Fibroblast of lung (primary cell): Measurements from ENCODE around the gene SRCAP. TPM values are rescaled to one million over a fixed set of nuclear protein-coding genes. Genes with fewer than 3 reads are reported as not detected.

ENCODE experiments used
- DNase-seq, 2 donors: peaks; one replicate each; pipeline versions ENCODE4 v3.0.0 to v3.0.0-alpha.2; 2010; ENCODE audit warnings: low read depth in 2 of 2
- H2AFZ ChIP-seq: 2 replicates; pipeline ENCODE4 v1.5.1; 2012; ENCODE audit warnings: low read length, control low read depth, inconsistent platforms
- H3K27ac ChIP-seq: 2 replicates; pipeline ENCODE4 v1.5.1; 2011; ENCODE audit warnings: low read length, control low read depth; ENCODE audit not compliant: insufficient read depth
- H3K27me3 ChIP-seq: 2 replicates; pipeline ENCODE4 v1.5.1; 2011; ENCODE audit warnings: mild to moderate bottlenecking, low read length; ENCODE audit not compliant: control insufficient read depth, insufficient read depth
- H3K36me3 ChIP-seq: 2 replicates; pipeline ENCODE4 v1.5.1; 2011; ENCODE audit warnings: low read length; ENCODE audit not compliant: control insufficient read depth, insufficient read depth
- H3K4me1 ChIP-seq: 2 replicates; pipeline ENCODE4 v1.5.1; 2011; ENCODE audit warnings: low read length; ENCODE audit not compliant: control insufficient read depth, insufficient read depth; ENCODE audit errors: extremely low read depth
- H3K4me2 ChIP-seq: 2 replicates; pipeline ENCODE4 v1.5.1; 2011; ENCODE audit warnings: low read length, control low read depth; ENCODE audit not compliant: insufficient read depth; ENCODE audit errors: extremely low read depth
- H3K4me3 ChIP-seq, 4 experiments: fragments of 200-600 bp in 1 of 4; sonication (generic) in 1 of 4; replicated peaks in 1 of 4; 2 replicates each; pipeline ENCODE4 v1.5.1; 2011 to 2016; ENCODE audit warnings: low read length in 4 of 4, low read depth in 3 of 4, mild to moderate bottlenecking in 3 of 4, control low read depth in 2 of 4, inconsistent platforms in 1 of 4, mixed read lengths in 1 of 4; ENCODE audit not compliant: insufficient read depth in 1 of 4; ENCODE audit errors: control extremely low read depth in 1 of 4
- H3K79me2 ChIP-seq: 2 replicates; pipeline ENCODE4 v1.5.1; 2012; ENCODE audit warnings: mild to moderate bottlenecking, low read length, inconsistent platforms; ENCODE audit not compliant: control insufficient read depth, insufficient read depth
- H3K9ac ChIP-seq: 2 replicates; pipeline ENCODE4 v1.5.1; 2011; ENCODE audit warnings: mild to moderate bottlenecking, low read length, control low read depth; ENCODE audit not compliant: insufficient read depth
- H3K9me3 ChIP-seq: 2 replicates; pipeline ENCODE4 v1.5.1; 2012; ENCODE audit warnings: low read depth, low read length; ENCODE audit not compliant: control insufficient read depth, insufficient read depth
- H4K20me1 ChIP-seq: 2 replicates; pipeline ENCODE4 v1.5.1; 2011; ENCODE audit warnings: low read length; ENCODE audit not compliant: control insufficient read depth, insufficient read depth; ENCODE audit errors: extremely low read depth
- EZH2 ChIP-seq: IDR thresholded peaks from 2 replicates; pipeline ENCODE4 v1.5.1; 2012; ENCODE audit warnings: low read length, control low read depth, mild to moderate bottlenecking; ENCODE audit errors: missing control alignments
- polyA plus RNA-seq, 2 donors: library from polyadenylated mRNA; depleted of rRNA in 1 of 2; stranded (reverse) in 1 of 2; unstranded in 1 of 2; fragments of >200 nt; gene quantifications; 2 replicates each; pipeline ENCODE4 v1.2.1, GENCODE V29; 2011 to 2012; ENCODE audit warnings: missing spikeins in 1 of 2
- total RNA-seq: library from RNA; depleted of rRNA; stranded (reverse); fragments of >200 nt; gene quantifications from 2 replicates; pipeline ENCODE4 v1.2.1, GENCODE V29; 2014
- TF ChIP-seq, protein P1 (sequence below), 2 donors: IDR thresholded peaks in 1 of 2; conservative IDR thresholded peaks in 1 of 2; 1 replicate in 1 of 2; 2 replicates in 1 of 2; pipeline ENCODE4 v1.5.1; 2011 to 2012; ENCODE audit warnings: low read length in 2 of 2, control low read depth in 1 of 2, inconsistent platforms in 1 of 2, low read depth in 1 of 2, mild to moderate bottlenecking in 1 of 2

The SRCAP gene
- total and polyA plus RNA-seq, 2 donors (not counting 1 experiment from before 2014, with no cell fraction given), result 3.5 to 14.2 TPM

DNA sequence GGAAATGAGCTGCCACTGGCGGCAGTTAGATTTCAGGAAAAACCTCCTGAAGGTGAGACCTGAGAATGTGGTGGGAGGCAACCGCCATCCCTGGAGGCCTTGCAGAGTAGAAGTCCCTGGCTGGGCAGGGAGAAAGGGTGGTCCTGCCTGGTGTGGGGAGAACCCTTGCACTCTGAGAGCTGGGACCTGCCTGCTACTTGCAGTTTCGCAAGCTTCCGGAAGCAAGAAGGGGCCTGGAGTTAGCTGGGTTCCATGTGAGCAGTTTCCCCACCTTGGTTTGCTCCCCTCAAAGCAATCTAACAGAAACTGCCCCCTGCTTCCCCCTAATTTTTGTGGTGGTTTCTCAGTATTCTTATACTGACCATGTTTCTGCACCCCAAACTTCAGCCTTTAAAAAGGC, 81.6 kb downstream of the SRCAP start:
- Histone ChIP-seq H2AFZ (no peak overlapping the region), H3K27me3 (no peaks in the 10 kb centered on the region), H3K4me1 (peaks cover 7% of the 10 kb centered on the region), H3K79me2 (peaks cover 7% of the 10 kb centered on the region), H3K36me3 (peaks cover 16% of the 10 kb centered on the region), H3K9me3 (no peaks in the 10 kb centered on the region), H3K4me2 (no peak overlapping the region), H3K27ac (no peak overlapping the region), H3K4me3 (no peak overlapping the region), H3K9ac (no peak overlapping the region), H4K20me1 (no peaks in the 10 kb centered on the region)
- TF ChIP-seq, protein P1, sequence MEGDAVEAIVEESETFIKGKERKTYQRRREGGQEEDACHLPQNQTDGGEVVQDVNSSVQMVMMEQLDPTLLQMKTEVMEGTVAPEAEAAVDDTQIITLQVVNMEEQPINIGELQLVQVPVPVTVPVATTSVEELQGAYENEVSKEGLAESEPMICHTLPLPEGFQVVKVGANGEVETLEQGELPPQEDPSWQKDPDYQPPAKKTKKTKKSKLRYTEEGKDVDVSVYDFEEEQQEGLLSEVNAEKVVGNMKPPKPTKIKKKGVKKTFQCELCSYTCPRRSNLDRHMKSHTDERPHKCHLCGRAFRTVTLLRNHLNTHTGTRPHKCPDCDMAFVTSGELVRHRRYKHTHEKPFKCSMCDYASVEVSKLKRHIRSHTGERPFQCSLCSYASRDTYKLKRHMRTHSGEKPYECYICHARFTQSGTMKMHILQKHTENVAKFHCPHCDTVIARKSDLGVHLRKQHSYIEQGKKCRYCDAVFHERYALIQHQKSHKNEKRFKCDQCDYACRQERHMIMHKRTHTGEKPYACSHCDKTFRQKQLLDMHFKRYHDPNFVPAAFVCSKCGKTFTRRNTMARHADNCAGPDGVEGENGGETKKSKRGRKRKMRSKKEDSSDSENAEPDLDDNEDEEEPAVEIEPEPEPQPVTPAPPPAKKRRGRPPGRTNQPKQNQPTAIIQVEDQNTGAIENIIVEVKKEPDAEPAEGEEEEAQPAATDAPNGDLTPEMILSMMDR (conservative IDR thresholded peaks at IDR 0.05 in 1 of 2, IDR thresholded peaks at IDR 0.05 in 1 of 2; ENCODE audit: low read depth in 1 of 2, low read length in 2 of 2), result no peak
- TF ChIP-seq EZH2, result no peak
- DNase-seq, result no peak

DNA sequence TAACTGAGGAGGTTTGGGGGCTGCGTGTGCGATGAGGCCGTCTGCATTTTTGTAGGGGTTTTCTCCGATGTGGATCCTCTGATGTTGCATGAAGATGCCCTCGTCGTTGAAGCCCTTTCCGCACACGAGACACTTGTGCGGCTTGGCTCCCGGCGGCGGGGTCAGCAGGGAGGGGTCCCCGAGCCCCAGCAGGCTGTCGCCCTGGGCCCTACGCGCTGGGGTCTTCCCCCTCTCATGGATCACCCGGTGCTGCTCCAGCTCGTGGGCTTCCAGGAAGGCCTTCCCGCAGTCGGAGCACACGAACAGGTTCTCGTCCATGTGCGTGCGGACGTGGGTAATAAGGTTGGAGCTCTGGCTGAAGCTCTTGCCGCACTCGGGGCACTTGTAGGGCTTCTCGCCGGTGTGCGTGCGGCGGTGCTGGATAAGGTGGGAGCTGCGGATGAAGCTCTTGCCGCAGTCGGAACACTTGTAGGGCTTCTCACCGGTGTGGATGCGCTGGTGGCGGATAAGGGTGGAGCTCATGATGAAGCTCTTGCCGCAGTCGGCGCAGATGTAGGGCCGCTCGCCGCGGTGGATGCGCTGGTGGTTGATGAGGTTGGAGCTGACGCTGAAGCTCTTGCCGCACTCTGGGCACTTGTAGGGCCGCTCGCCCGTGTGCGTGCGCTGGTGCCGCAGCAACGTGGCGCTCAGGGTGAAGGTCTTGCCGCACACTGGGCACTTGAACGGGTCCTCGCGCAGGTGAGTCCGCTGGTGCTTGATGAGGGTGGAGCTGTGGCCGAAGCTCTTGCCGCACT, 83.7 kb downstream of the SRCAP start:
- H3K4me2 ChIP-seq, result no peak overlapping the region
- H4K20me1 ChIP-seq, result no peaks in the 10 kb centered on the region
- no peak for TF ChIP-seq EZH2
- TF ChIP-seq, protein P1 (conservative IDR thresholded peaks at IDR 0.05 in 1 of 2, IDR thresholded peaks at IDR 0.05 in 1 of 2; ENCODE audit: low read depth in 1 of 2, low read length in 2 of 2), result no peak
- H3K27me3 ChIP-seq, result no peaks in the 10 kb centered on the region
- H3K9ac ChIP-seq, result no peak overlapping the region
- no peak overlapping the region for H2AFZ ChIP-seq
- H3K27ac ChIP-seq, result no peak overlapping the region
- DNase-seq, result no peak
- peaks cover 20% of the 10 kb centered on the region for H3K79me2 ChIP-seq
- no peaks in the 10 kb centered on the region for H3K9me3 ChIP-seq
- no peak overlapping the region for H3K4me3 ChIP-seq
- H3K4me1 ChIP-seq, result peaks cover 13% of the 10 kb centered on the region
- peaks cover 16% of the 10 kb centered on the region for H3K36me3 ChIP-seq

GRCh38 chr16:30783280-30784109, 84.5 kb downstream of the SRCAP start:
- H3K4me2 ChIP-seq, result no peak overlapping the region
- H3K27me3 ChIP-seq, result no peaks in the 10 kb centered on the region
- no peak overlapping the region for H3K4me3 ChIP-seq
- TF ChIP-seq EZH2, result no peak
- TF ChIP-seq, protein P1 (conservative IDR thresholded peaks at IDR 0.05 in 1 of 2, IDR thresholded peaks at IDR 0.05 in 1 of 2; ENCODE audit: low read depth in 1 of 2, low read length in 2 of 2), result no peak
- no peak for DNase-seq
- peaks cover 20% of the 10 kb centered on the region for H3K79me2 ChIP-seq
- H3K9ac ChIP-seq, result no peak overlapping the region
- no peaks in the 10 kb centered on the region for H4K20me1 ChIP-seq
- H2AFZ ChIP-seq, result no peak overlapping the region
- peaks cover 16% of the 10 kb centered on the region for H3K36me3 ChIP-seq
- no peaks in the 10 kb centered on the region for H3K9me3 ChIP-seq
- H3K27ac ChIP-seq, result no peak overlapping the region
- H3K4me1 ChIP-seq, result peaks cover 10% of the 10 kb centered on the region
